ENCODE data around the gene MRPL49. TPM values are rescaled to one million over a fixed set of nuclear protein-coding genes. Genes with fewer than 3 reads are reported as not detected.
A peak's percentile ranks its signal among the peaks of the same experiment; 100 is the strongest.

Gene MRPL49
- total RNA-seq, 1 experiment from 2014 or later = 111 TPM

DNA sequence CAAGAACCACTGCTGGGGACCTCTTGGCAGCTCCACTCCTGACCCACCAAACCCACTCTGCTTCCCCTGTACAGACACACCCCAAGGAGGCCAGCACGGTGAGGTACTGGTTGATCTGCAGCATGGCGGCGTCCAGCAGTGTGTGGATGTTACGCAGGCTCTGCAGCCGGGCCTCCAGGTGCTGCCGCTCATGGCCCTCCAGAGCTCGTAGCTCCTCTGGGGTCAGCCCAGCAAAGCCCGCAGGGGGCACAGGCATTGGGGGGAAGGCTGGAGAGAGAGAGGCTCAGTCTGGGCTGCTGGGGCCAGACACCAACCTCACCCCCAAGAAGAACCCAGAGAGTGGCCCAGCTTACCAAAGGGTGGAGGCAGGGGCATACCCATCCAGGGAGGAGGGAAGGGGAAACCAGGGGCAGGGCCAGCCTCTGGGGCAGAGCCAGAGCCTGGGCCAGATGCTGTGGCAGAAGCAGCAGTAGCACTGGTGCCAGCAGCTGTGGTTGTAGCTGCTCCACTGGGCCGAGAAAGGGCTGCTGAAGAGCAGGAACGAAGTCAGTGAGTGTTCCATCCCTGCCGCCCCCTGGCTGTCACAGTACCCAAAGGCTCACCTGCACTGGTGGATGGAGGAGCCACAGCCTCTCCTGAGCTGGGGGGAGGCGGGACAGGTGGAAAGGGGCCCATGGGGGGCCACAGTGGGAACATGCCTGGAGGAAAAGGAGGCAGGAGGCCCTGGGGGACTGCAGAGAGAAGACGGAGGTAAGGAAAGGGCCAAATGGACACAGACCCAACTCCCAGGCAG lies 7.7 kb downstream of the MRPL49 start:
- no peak overlapping the region for H3K4me3 ChIP-seq (ENCODE audit: low read depth in 2 of 2, low read length in 2 of 2)
- no peaks in the 10 kb centered on the region for H3K9me3 ChIP-seq (ENCODE audit: control insufficient read depth, insufficient read depth, low read depth, low read length)
- BruUV-seq (replicated peaks) = no TSS peak
- H3K27me3 ChIP-seq (ENCODE audit: control insufficient read depth, insufficient read depth, low read length) = no peaks in the 10 kb centered on the region
- CTCF ChIA-PET = interaction anchor here (0.6 to 0.7 kb wide), 2 partner anchors 48 to 66 kb away, joined by 3 to 4 read pairs; no protein-coding TSS in a partner anchor
- in situ Hi-C loops (cut with HindIII; ENCODE audit: low pct_unique_long_range_greater_than_20kb, low sequenced_read_pairs) = no loop called here
- peaks cover 9% of the 10 kb centered on the region for H3K4me1 ChIP-seq (ENCODE audit: control insufficient read depth, insufficient read depth, low read length)
- ATAC-seq (no peak), DNase-seq (ENCODE audit: low read depth, low spot score) (no peak)
- peaks cover 18% of the 10 kb centered on the region for H3K36me3 ChIP-seq (ENCODE audit: control insufficient read depth, insufficient read depth, low read length)
- POLR2A ChIA-PET = no interaction called here
- TF ChIP-seq, protein P1, sequence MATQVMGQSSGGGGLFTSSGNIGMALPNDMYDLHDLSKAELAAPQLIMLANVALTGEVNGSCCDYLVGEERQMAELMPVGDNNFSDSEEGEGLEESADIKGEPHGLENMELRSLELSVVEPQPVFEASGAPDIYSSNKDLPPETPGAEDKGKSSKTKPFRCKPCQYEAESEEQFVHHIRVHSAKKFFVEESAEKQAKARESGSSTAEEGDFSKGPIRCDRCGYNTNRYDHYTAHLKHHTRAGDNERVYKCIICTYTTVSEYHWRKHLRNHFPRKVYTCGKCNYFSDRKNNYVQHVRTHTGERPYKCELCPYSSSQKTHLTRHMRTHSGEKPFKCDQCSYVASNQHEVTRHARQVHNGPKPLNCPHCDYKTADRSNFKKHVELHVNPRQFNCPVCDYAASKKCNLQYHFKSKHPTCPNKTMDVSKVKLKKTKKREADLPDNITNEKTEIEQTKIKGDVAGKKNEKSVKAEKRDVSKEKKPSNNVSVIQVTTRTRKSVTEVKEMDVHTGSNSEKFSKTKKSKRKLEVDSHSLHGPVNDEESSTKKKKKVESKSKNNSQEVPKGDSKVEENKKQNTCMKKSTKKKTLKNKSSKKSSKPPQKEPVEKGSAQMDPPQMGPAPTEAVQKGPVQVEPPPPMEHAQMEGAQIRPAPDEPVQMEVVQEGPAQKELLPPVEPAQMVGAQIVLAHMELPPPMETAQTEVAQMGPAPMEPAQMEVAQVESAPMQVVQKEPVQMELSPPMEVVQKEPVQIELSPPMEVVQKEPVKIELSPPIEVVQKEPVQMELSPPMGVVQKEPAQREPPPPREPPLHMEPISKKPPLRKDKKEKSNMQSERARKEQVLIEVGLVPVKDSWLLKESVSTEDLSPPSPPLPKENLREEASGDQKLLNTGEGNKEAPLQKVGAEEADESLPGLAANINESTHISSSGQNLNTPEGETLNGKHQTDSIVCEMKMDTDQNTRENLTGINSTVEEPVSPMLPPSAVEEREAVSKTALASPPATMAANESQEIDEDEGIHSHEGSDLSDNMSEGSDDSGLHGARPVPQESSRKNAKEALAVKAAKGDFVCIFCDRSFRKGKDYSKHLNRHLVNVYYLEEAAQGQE (IDR thresholded peaks at IDR 0.05; ENCODE audit: insufficient read depth in 1 of 2, low read depth in 2 of 2, low read length in 1 of 2) = no peak
- TF ChIP-seq CTCF (IDR thresholded peaks at IDR 0.05) (no peak), SIN3A (IDR thresholded peaks at IDR 0.05; ENCODE audit: borderline replicate concordance, insufficient read depth, low read depth, low read length) (no peak), POLR2AphosphoS5 (IDR thresholded peaks at IDR 0.05; ENCODE audit: low read depth, low read length) (peak; percentile 5; the same call in 1 of the 2 replicates)
- intact Hi-C loops (cut with micrococcal nuclease; ENCODE audit: unreplicated experiment) = loop anchor here (10.0 kb wide), 1 partner anchor 55 kb away; the partner anchor contains the start of gene CAPN1
- no peak overlapping the region for H3K27ac ChIP-seq (ENCODE audit: low read length)

DNA sequence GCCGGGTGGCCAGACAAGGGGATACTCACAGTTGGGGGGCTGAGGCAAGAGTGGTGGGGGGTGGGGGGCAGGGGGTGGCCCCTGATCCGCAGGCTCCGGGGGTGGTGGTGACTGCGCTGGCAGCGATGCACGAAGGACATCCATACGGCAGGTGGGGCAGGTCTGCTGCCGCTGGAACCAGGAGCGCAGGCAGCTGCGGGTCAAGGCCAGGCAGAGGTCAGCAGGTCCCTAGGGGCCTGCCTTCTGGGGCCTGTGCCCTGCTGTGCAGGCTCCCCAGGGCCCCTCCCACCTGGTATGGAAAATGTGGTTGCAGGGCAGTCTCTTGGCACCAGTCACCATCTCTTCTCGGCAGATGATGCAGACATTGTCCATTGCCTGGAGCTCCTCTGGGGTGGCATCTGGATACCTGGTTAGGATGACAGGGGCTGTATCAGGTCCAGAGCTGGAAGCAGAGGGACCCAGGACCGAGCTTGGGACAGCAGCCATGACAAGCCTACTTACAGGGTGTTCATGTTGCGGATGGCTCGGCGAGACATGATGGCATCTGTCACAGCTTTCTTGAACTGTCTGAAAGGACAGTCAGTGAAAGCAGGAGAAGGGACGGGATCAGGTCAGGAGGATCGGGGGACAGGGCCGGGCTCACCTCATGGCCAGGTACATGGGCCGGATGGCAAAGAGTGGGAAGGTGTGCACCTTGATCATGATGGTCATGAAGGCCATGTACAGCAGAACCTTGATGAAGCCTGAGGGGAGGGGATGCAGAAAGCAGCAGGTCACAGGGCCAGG lies 8.7 kb downstream of the MRPL49 start:
- in situ Hi-C loops (cut with HindIII; ENCODE audit: low pct_unique_long_range_greater_than_20kb, low sequenced_read_pairs) = no loop called here
- Histone ChIP-seq H3K4me1 (ENCODE audit: control insufficient read depth, insufficient read depth, low read length) (peaks cover 14% of the 10 kb centered on the region), H3K27me3 (ENCODE audit: control insufficient read depth, insufficient read depth, low read length) (no peaks in the 10 kb centered on the region), H3K27ac (ENCODE audit: low read length) (no peak overlapping the region), H3K36me3 (ENCODE audit: control insufficient read depth, insufficient read depth, low read length) (peaks cover 12% of the 10 kb centered on the region; the same call in 1 of the 2 replicates), H3K4me3 (ENCODE audit: low read depth in 2 of 2, low read length in 2 of 2) (no peak overlapping the region), H3K9me3 (ENCODE audit: control insufficient read depth, insufficient read depth, low read depth, low read length) (no peaks in the 10 kb centered on the region)
- ChIA-PET CTCF (interaction anchor here (0.6 to 0.7 kb wide), 2 partner anchors 67 to 202 kb away, joined by 3 read pairs; no protein-coding TSS in a partner anchor), POLR2A (no interaction called here)
- TF ChIP-seq SIN3A (IDR thresholded peaks at IDR 0.05; ENCODE audit: borderline replicate concordance, insufficient read depth, low read depth, low read length) (no peak), TCF7L2 (IDR thresholded peaks at IDR 0.05; ENCODE audit: low read depth, low read length) (no peak), POLR2AphosphoS5 (IDR thresholded peaks at IDR 0.05; ENCODE audit: low read depth, low read length) (no peak), CTCF (IDR thresholded peaks at IDR 0.05) (no peak)
- TF ChIP-seq, protein P1 (IDR thresholded peaks at IDR 0.05; ENCODE audit: insufficient read depth in 1 of 2, low read depth in 2 of 2, low read length in 1 of 2) = no peak
- intact Hi-C loops (cut with micrococcal nuclease; ENCODE audit: unreplicated experiment) = loop anchor here (10.0 kb wide), 1 partner anchor 54 kb away; the partner anchor contains the start of gene CAPN1
- no TSS peak for BruUV-seq (replicated peaks)
- DNase-seq (ENCODE audit: low read depth, low spot score) (no peak), ATAC-seq (no peak)

All from Panc1 (cell line).